B cell (primary cell): ENCODE measurements around the gene ONECUT1. TPM values are rescaled to one million over a fixed set of nuclear protein-coding genes. Genes with fewer than 3 reads are reported as not detected.

ENCODE experiments used
- ATAC-seq: fragments of 200-7000 bp; cut with Tn5 transposase; one replicate; pipeline ENCODE4 v1.10.0; 2021; ENCODE audit warnings: low read depth, mild to moderate bottlenecking, moderate number of reproducible peaks, moderate library complexity
- CTCF ChIA-PET: fragments of 350-600 bp; sonication (Branson Sonifier 250); formaldehyde crosslinking; loops from one replicate; lab custom pipeline; 2021; ENCODE audit warnings: antibody characterized with exemption, inconsistent platforms; lab: Charles Lee
- POLR2A ChIA-PET: fragments of 350-600 bp; sonication (Branson Sonifier 250); formaldehyde crosslinking; loops from one replicate; lab custom pipeline; 2021; ENCODE audit warnings: antibody characterized with exemption; lab: Charles Lee
- DNase-seq: peaks from one replicate; pipeline ENCODE4 v3.0.0; 2013
- H2AFZ ChIP-seq: 2 replicates; pipeline ENCODE4 v1.6.1; 2012; ENCODE audit warnings: mild to moderate bottlenecking, low read depth, low read length; ENCODE audit not compliant: insufficient read depth, poor library complexity, severe bottlenecking
- H3K27ac ChIP-seq, 2 donors: 1 replicate in 1 of 2; 2 replicates in 1 of 2; pipeline ENCODE4 v1.5.1; 2012 to 2013; ENCODE audit warnings: low read length in 2 of 2, mild to moderate bottlenecking in 2 of 2, moderate library complexity in 1 of 2
- H3K27me3 ChIP-seq, 4 experiments: fragments of 200-600 bp in 1 of 4; sonication (generic) in 1 of 4; replicated peaks in 1 of 4; 1 replicate in 2 of 4; 2 replicates in 2 of 4; pipeline versions ENCODE4 v1.6.1 to v1.7.0; 2013 to 2016; ENCODE audit warnings: low read length in 3 of 4, mild to moderate bottlenecking in 2 of 4, mixed read lengths in 1 of 4, moderate library complexity in 1 of 4; ENCODE audit not compliant: insufficient read depth in 4 of 4, control insufficient read depth in 3 of 4; ENCODE audit errors: control extremely low read depth in 1 of 4
- H3K36me3 ChIP-seq, 2 experiments: replicated peaks in 1 of 2; 1 replicate in 1 of 2; 2 replicates in 1 of 2; pipeline versions ENCODE4 v1.6.1 to v1.7.1; 2013; ENCODE audit warnings: low read length in 1 of 2; ENCODE audit not compliant: insufficient read depth in 2 of 2, control insufficient read depth in 1 of 2; ENCODE audit errors: control extremely low read depth in 1 of 2, extremely low read depth in 1 of 2
- H3K4me1 ChIP-seq, 2 donors: fragments of 200-600 bp in 1 of 2; sonication (generic) in 1 of 2; 1 replicate in 1 of 2; 2 replicates in 1 of 2; pipeline versions ENCODE4 v1.5.1 to v1.6.1; 2013 to 2017; ENCODE audit warnings: low read length in 2 of 2; ENCODE audit not compliant: control insufficient read depth in 2 of 2, insufficient read depth in 2 of 2
- H3K4me2 ChIP-seq: replicated peaks from 2 replicates; pipeline ENCODE3; 2012; ENCODE audit warnings: mild to moderate bottlenecking, low read depth, low read length; ENCODE audit not compliant: poor library complexity, severe bottlenecking
- H3K4me3 ChIP-seq, 5 experiments: fragments of 200-600 bp in 1 of 5; sonication (generic) in 1 of 5; 1 replicate in 3 of 5; 2 replicates in 2 of 5; pipeline versions ENCODE4 v1.5.1 to v1.7.0; 2011 to 2016; ENCODE audit warnings: low read length in 4 of 5, mild to moderate bottlenecking in 4 of 5, low read depth in 2 of 5, control low read depth in 1 of 5, moderate library complexity in 1 of 5; ENCODE audit not compliant: insufficient read depth in 1 of 5; ENCODE audit errors: control extremely low read depth in 1 of 5, extremely low read depth in 1 of 5
- H3K79me2 ChIP-seq: fragments of 200-600 bp; sonication (generic); one replicate; pipeline ENCODE4 v1.6.0; 2016; ENCODE audit warnings: low read length; ENCODE audit not compliant: control insufficient read depth, insufficient read depth
- H3K9ac ChIP-seq: fragments of 200-600 bp; sonication (generic); 2 replicates; pipeline ENCODE4 v1.6.1; 2017; ENCODE audit warnings: mild to moderate bottlenecking, low read length, moderate library complexity
- H3K9me3 ChIP-seq, 3 donors: one replicate each; pipeline versions ENCODE4 v1.6.1 to v1.7.1; 2013; ENCODE audit warnings: low read length in 2 of 3; ENCODE audit not compliant: control insufficient read depth in 2 of 3, insufficient read depth in 1 of 3; ENCODE audit errors: control extremely low read depth in 1 of 3
- H4K20me1 ChIP-seq: 2 replicates; pipeline ENCODE4 v1.6.0; 2012; ENCODE audit warnings: mild to moderate bottlenecking, low read length; ENCODE audit not compliant: insufficient read depth, control insufficient read depth, poor library complexity, severe bottlenecking
- H3K27ac Mint-ChIP-seq: one replicate; pipeline ENCODE4 v1.8.0; 2021; ENCODE audit warnings: mixed read lengths
- H3K27me3 Mint-ChIP-seq: one replicate; pipeline ENCODE4 v1.8.0; 2021; ENCODE audit warnings: mixed read lengths
- H3K4me1 Mint-ChIP-seq: one replicate; pipeline ENCODE4 v1.8.0; 2021; ENCODE audit warnings: mixed read lengths
- H3K4me3 Mint-ChIP-seq: one replicate; pipeline ENCODE4 v1.8.0; 2021; ENCODE audit warnings: mixed read lengths
- H3K9me3 Mint-ChIP-seq: one replicate; pipeline ENCODE4 v1.8.0; 2022; ENCODE audit warnings: mixed read lengths; ENCODE audit not compliant: insufficient read depth
- CTCF ChIP-seq: fragments of 200-600 bp; IDR thresholded peaks from one replicate; pipeline ENCODE4 v1.8.0; 2022; ENCODE audit warnings: antibody characterized with exemption, mild to moderate bottlenecking
- EZH2 ChIP-seq: IDR thresholded peaks from 2 replicates; pipeline ENCODE4 v1.6.1; 2012; ENCODE audit warnings: borderline replicate concordance, low read depth, mild to moderate bottlenecking, moderate library complexity, low read length; ENCODE audit not compliant: insufficient read depth, poor library complexity, severe bottlenecking
- WGBS: methylation state at CpG from one replicate; pipeline ENCODE4 v1.1.5; 2013; ENCODE audit warnings: missing lambda C conversion rate; ENCODE audit not compliant: insufficient coverage; 5-methylcytosine and 5-hydroxymethylcytosine counted together
- intact Hi-C: fragments of 100-400 bp; cut with micrococcal nuclease; formaldehyde crosslinking; loops from one replicate; pipeline ENCODE4 v1.10.0; 2022
- polyA plus RNA-seq: library from polyadenylated mRNA; depleted of rRNA; stranded (reverse); fragments of >200 nt; gene quantifications from 2 replicates; pipeline ENCODE4 v1.2.3, GENCODE V29; 2012
- total RNA-seq, 2 donors: library from RNA; stranded (reverse); fragments of 120-200 nt in 1 of 2; gene quantifications; 1 replicate in 1 of 2; 2 replicates in 1 of 2; pipeline versions ENCODE4 v1.2.3 to v1.2.4, GENCODE V29; 2013 to 2022

ONECUT1 gene
- total and polyA plus RNA-seq, 2 donors (not counting 1 experiment from before 2014, with no cell fraction given): not detected

GRCh38 chr15:52780172-52780980 lies 9.8 kb downstream of the ONECUT1 start:
- Histone ChIP-seq H3K79me2 (no peaks in the 10 kb centered on the region), H3K9ac (peak overlapping the region; percentile 51), H3K4me3 (peak overlapping the region; percentile 6 to 53 (median 38)), H3K9me3 (peaks cover 0 to 24% (median 11%) of the 10 kb centered on the region in 3 donors), H4K20me1 (no peaks in the 10 kb centered on the region), H3K36me3 (no peaks in the 10 kb centered on the region), H3K27ac (peak overlapping the region in 1 of 2 donors; percentile 15), H3K4me2 (peak overlapping the region; percentile 69), H3K4me1 (peaks cover 37 to 46% of the 10 kb centered on the region in 2 donors), H3K27me3 (peaks cover 0 to 56% (median 48%) of the 10 kb centered on the region in 4 experiments), H2AFZ (peak overlapping the region; percentile 54)
- ATAC-seq: peak; percentile 75
- ChIA-PET POLR2A (no interaction called here), CTCF (interaction anchor here (0.6 to 1.6 kb wide), 5 partner anchors 10 to 47 kb away, joined by 3 to 4 read pairs (median 3); partner anchors contain the start of gene ONECUT1)
- DNase-seq: peak; percentile 86
- 0% methylated on average over 14 of the region's 18 CpGs for WGBS
- TF ChIP-seq CTCF (peak; percentile 92), EZH2 (no peak)
- H3K27ac Mint-ChIP-seq: peak overlapping the region; percentile 92
- peaks cover 59% of the 10 kb centered on the region for H3K27me3 Mint-ChIP-seq
- H3K4me3 Mint-ChIP-seq: peak overlapping the region; percentile 86
- peaks cover 28% of the 10 kb centered on the region for H3K4me1 Mint-ChIP-seq
- intact Hi-C loops: loop anchor here (2.0 kb wide), 1 partner anchor 24 kb away; no protein-coding TSS in a partner anchor
- peaks cover 2% of the 10 kb centered on the region for H3K9me3 Mint-ChIP-seq

- H3K27me3 ChIP-seq: peaks cover 0 to 40% (median 35%) of the 10 kb centered on the region in 4 experiments
- no CpG with 5 or more reads among the region's 1 CpG for WGBS
These were observed 11.7 kb downstream of the ONECUT1 start for GRCh38 chr15:52778457-52778856.

More at GRCh38 chr15:52778457-52778856, 11.7 kb downstream of the ONECUT1 start:
- H3K4me1 Mint-ChIP-seq: peaks cover 17% of the 10 kb centered on the region
- Histone ChIP-seq H3K27ac (no peak overlapping the region), H4K20me1 (no peaks in the 10 kb centered on the region), H3K9ac (no peak overlapping the region), H3K36me3 (no peaks in the 10 kb centered on the region), H3K4me2 (no peak overlapping the region), H3K4me1 (peaks cover 20 to 28% of the 10 kb centered on the region in 2 donors), H2AFZ (no peak overlapping the region), H3K79me2 (no peaks in the 10 kb centered on the region), H3K9me3 (peaks cover 0 to 9% (median 5%) of the 10 kb centered on the region in 3 donors), H3K4me3 (no peak overlapping the region)
- H3K9me3 Mint-ChIP-seq: peaks cover 2% of the 10 kb centered on the region
- DNase-seq (no peak), ATAC-seq (no peak)
- intact Hi-C loops: no loop called here
- ChIA-PET CTCF (no interaction called here), POLR2A (interaction anchor here (0.6 kb wide), 1 partner anchor 982 kb away, joined by 3 read pairs; no protein-coding TSS in a partner anchor)
- peaks cover 51% of the 10 kb centered on the region for H3K27me3 Mint-ChIP-seq
- H3K4me3 Mint-ChIP-seq: no peak overlapping the region
- H3K27ac Mint-ChIP-seq: no peak overlapping the region
- TF ChIP-seq CTCF (no peak), EZH2 (no peak)
